ENCODE results near the gene EML2. TPM values are rescaled to one million over a fixed set of nuclear protein-coding genes. Genes with fewer than 3 reads are reported as not detected.

The EML2 gene
- total RNA-seq, 1 experiment from 2014 or later: 33.9 TPM

DNA sequence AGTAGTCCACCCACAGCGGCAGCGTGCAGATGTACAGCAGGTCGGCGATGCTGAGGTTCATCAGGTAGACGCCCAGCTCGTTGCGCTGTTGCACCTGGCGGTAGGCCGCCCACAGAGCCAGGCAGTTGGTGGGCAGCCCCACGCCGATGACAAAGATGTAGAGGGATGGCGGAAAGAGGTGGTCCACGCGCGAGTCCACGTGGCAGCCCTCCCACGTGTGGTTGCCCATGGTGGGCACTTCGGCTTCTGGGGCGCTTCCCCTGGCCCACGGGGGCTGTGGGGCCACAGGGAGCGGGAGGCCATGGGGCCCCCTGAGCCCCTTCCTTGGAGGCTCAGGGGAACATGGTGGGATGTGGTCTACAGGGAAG, 47.6 kb downstream of the EML2 start:
- TF ChIP-seq, protein P1, sequence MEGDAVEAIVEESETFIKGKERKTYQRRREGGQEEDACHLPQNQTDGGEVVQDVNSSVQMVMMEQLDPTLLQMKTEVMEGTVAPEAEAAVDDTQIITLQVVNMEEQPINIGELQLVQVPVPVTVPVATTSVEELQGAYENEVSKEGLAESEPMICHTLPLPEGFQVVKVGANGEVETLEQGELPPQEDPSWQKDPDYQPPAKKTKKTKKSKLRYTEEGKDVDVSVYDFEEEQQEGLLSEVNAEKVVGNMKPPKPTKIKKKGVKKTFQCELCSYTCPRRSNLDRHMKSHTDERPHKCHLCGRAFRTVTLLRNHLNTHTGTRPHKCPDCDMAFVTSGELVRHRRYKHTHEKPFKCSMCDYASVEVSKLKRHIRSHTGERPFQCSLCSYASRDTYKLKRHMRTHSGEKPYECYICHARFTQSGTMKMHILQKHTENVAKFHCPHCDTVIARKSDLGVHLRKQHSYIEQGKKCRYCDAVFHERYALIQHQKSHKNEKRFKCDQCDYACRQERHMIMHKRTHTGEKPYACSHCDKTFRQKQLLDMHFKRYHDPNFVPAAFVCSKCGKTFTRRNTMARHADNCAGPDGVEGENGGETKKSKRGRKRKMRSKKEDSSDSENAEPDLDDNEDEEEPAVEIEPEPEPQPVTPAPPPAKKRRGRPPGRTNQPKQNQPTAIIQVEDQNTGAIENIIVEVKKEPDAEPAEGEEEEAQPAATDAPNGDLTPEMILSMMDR (IDR thresholded peaks at IDR 0.05; ENCODE audit: insufficient read depth in 1 of 2, low read depth in 1 of 2, low read length in 1 of 2, severe bottlenecking in 1 of 2, unreplicated experiment in 1 of 2): no peak
- no peak for DNase-seq
- Histone ChIP-seq H3K9me3 (no peaks in the 10 kb centered on the region), H3K4me3 (ENCODE audit: low read depth, low read length) (no peak overlapping the region), H3K36me3 (ENCODE audit: control insufficient read depth, insufficient read depth, low read length) (no peaks in the 10 kb centered on the region), H3K4me1 (peaks cover 4% of the 10 kb centered on the region), H3K27me3 (replicated peaks; ENCODE audit: control insufficient read depth, insufficient read depth, low read length) (no peaks in the 10 kb centered on the region)
- peaks cover 9% of the 10 kb centered on the region for H3K36me3 Mint-ChIP-seq (ENCODE audit: insufficient read depth, unreplicated experiment)
- H3K27ac Mint-ChIP-seq (ENCODE audit: unreplicated experiment): no peak overlapping the region
- H3K4me1 Mint-ChIP-seq (ENCODE audit: low read depth, unreplicated experiment): peaks cover 7% of the 10 kb centered on the region
- BruUV-seq (replicated peaks): no TSS peak
- H3K4me3 Mint-ChIP-seq (ENCODE audit: unreplicated experiment): no peak overlapping the region
- H3K9me3 Mint-ChIP-seq (ENCODE audit: unreplicated experiment): no peaks in the 10 kb centered on the region
- intact Hi-C loops (cut with micrococcal nuclease; ENCODE audit: unreplicated experiment): loop anchor here (1.0 kb wide), 1 partner anchor 51 kb away; no protein-coding TSS in a partner anchor
- H3K27me3 Mint-ChIP-seq (ENCODE audit: insufficient read depth, unreplicated experiment): peaks cover 22% of the 10 kb centered on the region
- ChIA-PET POLR2A (interaction anchor here (0.6 kb wide), 1 partner anchor 336 kb away, joined by 3 read pairs; no protein-coding TSS in a partner anchor), CTCF (interaction anchor here (0.6 to 2.4 kb wide), 7 partner anchors 33 to 101 kb away, joined by 3 to 77 read pairs (median 4); partner anchors contain the start of genes EML2, QPCTL and SNRPD2)

DNA sequence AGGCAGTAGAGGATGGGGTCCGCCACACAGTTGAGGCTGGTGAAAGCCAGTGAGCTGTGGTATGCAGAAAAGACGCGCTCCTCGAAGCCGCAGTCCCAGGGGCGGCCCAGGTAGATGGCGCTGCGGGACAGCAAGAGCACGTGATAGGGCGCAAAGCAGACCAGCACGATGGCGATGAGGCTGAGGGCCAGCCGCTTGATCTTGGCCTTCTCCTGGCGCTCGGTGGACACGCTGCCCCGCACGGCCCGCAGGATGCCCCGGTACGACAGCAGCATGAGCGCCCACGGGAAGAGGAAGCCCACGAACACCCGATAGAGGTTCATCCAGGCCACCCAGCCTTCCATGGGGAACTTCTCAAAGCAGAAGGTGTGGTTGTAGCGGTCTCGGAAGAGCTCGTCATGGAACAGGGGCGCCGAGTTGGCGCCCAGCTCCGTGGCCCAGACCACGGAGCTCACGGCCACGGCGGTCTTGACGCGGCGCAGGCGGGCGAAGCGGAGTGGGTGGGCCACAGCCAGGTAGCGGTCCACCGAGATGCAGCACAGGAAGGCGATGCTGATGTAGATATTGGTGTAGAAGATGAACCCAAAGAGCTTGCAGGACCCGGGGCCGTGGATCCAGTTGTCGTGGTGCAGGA, 48.1 kb downstream of the EML2 start:
- Histone ChIP-seq H3K4me3 (ENCODE audit: low read depth, low read length) (peak overlapping the region; percentile 13; the same call in 1 of the 2 replicates), H3K36me3 (ENCODE audit: control insufficient read depth, insufficient read depth, low read length) (no peaks in the 10 kb centered on the region), H3K9me3 (no peaks in the 10 kb centered on the region), H3K4me1 (peaks cover 4% of the 10 kb centered on the region), H3K27me3 (replicated peaks; ENCODE audit: control insufficient read depth, insufficient read depth, low read length) (no peaks in the 10 kb centered on the region)
- DNase-seq: peak; percentile 83 to 85
- intact Hi-C loops (cut with micrococcal nuclease; ENCODE audit: unreplicated experiment): loop anchor here (1.0 kb wide), 1 partner anchor 51 kb away; no protein-coding TSS in a partner anchor
- H3K27ac Mint-ChIP-seq (ENCODE audit: unreplicated experiment): no peak overlapping the region
- H3K9me3 Mint-ChIP-seq (ENCODE audit: unreplicated experiment): no peaks in the 10 kb centered on the region
- H3K27me3 Mint-ChIP-seq (ENCODE audit: insufficient read depth, unreplicated experiment): peaks cover 18% of the 10 kb centered on the region
- ChIA-PET POLR2A (interaction anchor here (0.6 kb wide), 1 partner anchor 337 kb away, joined by 3 read pairs; no protein-coding TSS in a partner anchor), CTCF (interaction anchor here (0.6 to 2.4 kb wide), 10 partner anchors 33 to 179 kb away, joined by 3 to 77 read pairs (median 4); partner anchors contain the start of genes EML2, QPCTL and SNRPD2)
- H3K4me1 Mint-ChIP-seq (ENCODE audit: low read depth, unreplicated experiment): peaks cover 7% of the 10 kb centered on the region
- TF ChIP-seq, protein P1 (IDR thresholded peaks at IDR 0.05; ENCODE audit: insufficient read depth in 1 of 2, low read depth in 1 of 2, low read length in 1 of 2, severe bottlenecking in 1 of 2, unreplicated experiment in 1 of 2): peak; percentile 75 to 88
- BruUV-seq (replicated peaks): no TSS peak
- peaks cover 6% of the 10 kb centered on the region for H3K36me3 Mint-ChIP-seq (ENCODE audit: insufficient read depth, unreplicated experiment)
- peak overlapping the region; percentile 43 for H3K4me3 Mint-ChIP-seq (ENCODE audit: unreplicated experiment)

DNA sequence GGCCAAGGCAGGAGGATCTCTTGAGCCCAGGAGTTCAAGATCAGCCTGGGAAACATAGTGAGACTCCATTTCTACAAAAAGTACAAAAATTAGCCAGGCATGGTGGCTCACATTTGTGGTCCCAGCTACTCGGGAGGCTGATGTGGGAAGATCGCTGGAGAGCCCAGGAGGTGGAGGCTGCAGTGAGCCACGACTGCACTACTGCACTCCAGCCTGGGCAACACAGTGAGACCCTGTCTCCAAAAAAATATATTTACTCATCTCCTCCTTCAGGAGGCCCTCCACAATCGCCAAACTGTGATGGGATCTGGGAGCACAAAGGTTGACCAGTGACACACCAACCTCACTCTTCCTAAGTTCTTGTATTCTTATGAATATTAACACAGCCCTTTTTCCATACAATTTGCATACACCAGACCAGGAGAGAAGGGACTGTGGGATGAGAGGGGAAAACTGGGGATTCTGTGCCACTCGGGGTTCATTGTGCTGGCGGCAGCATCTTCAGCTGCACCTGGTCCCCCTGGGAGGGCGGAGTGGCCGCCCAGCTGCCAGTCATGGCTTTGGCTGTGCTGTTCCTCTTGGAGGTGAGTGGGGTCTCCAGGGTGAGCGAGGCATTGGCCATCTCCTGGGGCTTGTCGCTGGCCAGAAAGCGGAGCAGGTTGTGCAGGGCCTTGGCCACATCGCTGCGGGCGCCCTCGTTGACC, 48.7 kb downstream of the EML2 start:
- Mint-ChIP-seq H3K4me1 (ENCODE audit: low read depth, unreplicated experiment) (peaks cover 7% of the 10 kb centered on the region), H3K27me3 (ENCODE audit: insufficient read depth, unreplicated experiment) (peaks cover 16% of the 10 kb centered on the region), H3K4me3 (ENCODE audit: unreplicated experiment) (no peak overlapping the region), H3K36me3 (ENCODE audit: insufficient read depth, unreplicated experiment) (peaks cover 6% of the 10 kb centered on the region), H3K27ac (ENCODE audit: unreplicated experiment) (no peak overlapping the region), H3K9me3 (ENCODE audit: unreplicated experiment) (no peaks in the 10 kb centered on the region)
- no peaks in the 10 kb centered on the region for H3K9me3 ChIP-seq
- TF ChIP-seq, protein P1 (IDR thresholded peaks at IDR 0.05; ENCODE audit: insufficient read depth in 1 of 2, low read depth in 1 of 2, low read length in 1 of 2, severe bottlenecking in 1 of 2, unreplicated experiment in 1 of 2): no peak
- no peaks in the 10 kb centered on the region for H3K36me3 ChIP-seq (ENCODE audit: control insufficient read depth, insufficient read depth, low read length)
- ChIA-PET CTCF (interaction anchor here (0.6 to 2.4 kb wide), 8 partner anchors 52 to 180 kb away, joined by 3 to 77 read pairs (median 4); partner anchors contain the start of genes QPCTL and SNRPD2), POLR2A (no interaction called here)
- no peaks in the 10 kb centered on the region for H3K27me3 ChIP-seq (replicated peaks; ENCODE audit: control insufficient read depth, insufficient read depth, low read length)
- DNase-seq: no peak
- intact Hi-C loops (cut with micrococcal nuclease; ENCODE audit: unreplicated experiment): loop anchor here (1.0 kb wide), 1 partner anchor 52 kb away; no protein-coding TSS in a partner anchor
- peaks cover 4% of the 10 kb centered on the region for H3K4me1 ChIP-seq
- H3K4me3 ChIP-seq (ENCODE audit: low read depth, low read length): no peak overlapping the region
- BruUV-seq (replicated peaks): no TSS peak
